ENCODE data around the gene PLCD3. TPM values are rescaled to one million over a fixed set of nuclear protein-coding genes. Genes with fewer than 3 reads are reported as not detected.

Gene PLCD3
- total and polyA plus RNA-seq, 2 of the 13 experiments (the other 11 are each of a cell fraction or from before 2014, with no cell fraction given) = 11.3 to 39.1 TPM

DNA sequence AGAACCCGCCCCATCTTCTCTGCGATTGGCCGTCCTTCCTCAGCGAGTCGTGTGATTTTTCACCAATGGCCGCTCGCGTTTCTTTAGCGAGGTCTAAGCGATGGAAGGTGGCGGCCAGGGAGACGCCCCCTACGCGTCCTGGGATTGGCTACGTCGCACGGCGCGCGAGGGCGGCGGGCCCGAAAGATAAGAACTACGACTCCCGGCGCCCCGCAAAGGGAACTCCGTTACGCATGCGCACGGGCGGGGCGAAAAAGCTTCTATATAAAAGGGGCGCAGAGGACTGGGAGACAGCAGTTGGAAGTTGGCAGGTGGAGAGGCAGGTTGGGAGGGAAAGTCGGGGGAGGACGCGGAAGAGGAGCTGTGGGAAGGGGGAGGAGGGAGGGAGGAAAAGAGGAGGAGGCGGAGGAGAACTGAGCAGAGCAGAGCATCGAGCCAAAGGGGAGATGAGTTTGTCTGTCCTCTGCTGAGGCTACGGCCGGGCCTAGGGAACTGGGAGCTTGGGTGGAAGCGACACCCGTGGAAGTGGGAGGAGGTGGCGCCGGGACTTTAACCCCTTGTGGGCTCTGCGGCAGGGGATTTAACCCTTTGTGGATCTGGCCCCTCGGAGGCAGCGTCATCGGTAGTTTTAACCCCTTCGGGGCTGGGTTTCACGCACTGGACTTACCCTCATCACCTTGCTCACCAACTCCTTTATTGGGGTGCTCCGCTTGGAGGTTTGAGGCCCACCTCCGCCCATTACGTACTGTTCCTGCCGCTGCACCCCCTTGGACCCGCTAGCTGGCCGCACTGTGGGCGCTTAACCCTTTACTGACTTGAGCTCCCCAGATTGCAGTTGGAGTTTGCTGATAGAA, 16.1 kb upstream of the PLCD3 start, which contains the start of gene HEXIM1 (continued):
- TF ChIP-seq, protein P1, sequence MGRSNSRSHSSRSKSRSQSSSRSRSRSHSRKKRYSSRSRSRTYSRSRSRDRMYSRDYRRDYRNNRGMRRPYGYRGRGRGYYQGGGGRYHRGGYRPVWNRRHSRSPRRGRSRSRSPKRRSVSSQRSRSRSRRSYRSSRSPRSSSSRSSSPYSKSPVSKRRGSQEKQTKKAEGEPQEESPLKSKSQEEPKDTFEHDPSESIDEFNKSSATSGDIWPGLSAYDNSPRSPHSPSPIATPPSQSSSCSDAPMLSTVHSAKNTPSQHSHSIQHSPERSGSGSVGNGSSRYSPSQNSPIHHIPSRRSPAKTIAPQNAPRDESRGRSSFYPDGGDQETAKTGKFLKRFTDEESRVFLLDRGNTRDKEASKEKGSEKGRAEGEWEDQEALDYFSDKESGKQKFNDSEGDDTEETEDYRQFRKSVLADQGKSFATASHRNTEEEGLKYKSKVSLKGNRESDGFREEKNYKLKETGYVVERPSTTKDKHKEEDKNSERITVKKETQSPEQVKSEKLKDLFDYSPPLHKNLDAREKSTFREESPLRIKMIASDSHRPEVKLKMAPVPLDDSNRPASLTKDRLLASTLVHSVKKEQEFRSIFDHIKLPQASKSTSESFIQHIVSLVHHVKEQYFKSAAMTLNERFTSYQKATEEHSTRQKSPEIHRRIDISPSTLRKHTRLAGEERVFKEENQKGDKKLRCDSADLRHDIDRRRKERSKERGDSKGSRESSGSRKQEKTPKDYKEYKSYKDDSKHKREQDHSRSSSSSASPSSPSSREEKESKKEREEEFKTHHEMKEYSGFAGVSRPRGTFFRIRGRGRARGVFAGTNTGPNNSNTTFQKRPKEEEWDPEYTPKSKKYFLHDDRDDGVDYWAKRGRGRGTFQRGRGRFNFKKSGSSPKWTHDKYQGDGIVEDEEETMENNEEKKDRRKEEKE (IDR thresholded peaks at IDR 0.05) = no peak
- TF ChIP-seq, protein P2, sequence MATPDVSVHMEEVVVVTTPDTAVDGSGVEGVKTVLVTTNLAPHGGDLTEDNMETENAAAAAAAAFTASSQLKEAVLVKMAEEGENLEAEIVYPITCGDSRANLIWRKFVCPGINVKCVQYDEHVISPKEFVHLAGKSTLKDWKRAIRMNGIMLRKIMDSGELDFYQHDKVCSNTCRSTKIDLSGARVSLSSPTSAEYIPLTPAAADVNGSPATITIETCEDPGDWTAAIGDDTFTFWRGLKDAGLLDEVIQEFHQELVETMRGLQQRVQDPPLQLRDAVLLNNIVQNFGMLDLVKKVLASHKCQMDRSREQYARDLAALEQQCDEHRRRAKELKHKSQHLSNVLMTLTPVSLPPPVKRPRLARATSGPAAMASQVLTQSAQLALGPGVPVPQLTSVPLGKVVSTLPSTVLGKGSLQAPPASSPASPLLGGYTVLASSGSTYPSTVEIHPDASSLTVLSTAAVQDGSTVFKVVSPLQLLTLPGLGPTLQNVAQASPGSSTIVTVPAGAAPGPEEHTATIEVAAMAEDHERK (CRISPR knock-in tag; IDR thresholded peaks at IDR 0.05; ENCODE audit: low read depth) = peak; percentile 97
- TF ChIP-seq TRIM24 (CRISPR knock-in tag; IDR thresholded peaks at IDR 0.05) (no peak), TARDBP (CRISPR knock-in tag; IDR thresholded peaks at IDR 0.05) (peak; percentile 55; the same call in 1 of the 2 replicates), THYN1 (CRISPR knock-in tag; IDR thresholded peaks at IDR 0.05; ENCODE audit: borderline replicate concordance, low read depth) (peak; percentile 81; the same call in 1 of the 2 replicates), CREB1 (IDR thresholded peaks at IDR 0.05) (peak; percentile 85), CREB1 (CRISPR knock-in tag; IDR thresholded peaks at IDR 0.05) (peak; percentile 93), NCOR1 (IDR thresholded peaks at IDR 0.05; ENCODE audit: borderline replicate concordance, low read length) (no peak), ZNF121 (CRISPR knock-in tag; IDR thresholded peaks at IDR 0.05) (peak; percentile 66; the same call in 1 of the 2 replicates), CAMTA2 (CRISPR knock-in tag; IDR thresholded peaks at IDR 0.05; ENCODE audit: borderline replicate concordance) (no peak; the same call in 1 of the 2 replicates), ZNF24 (IDR thresholded peaks at IDR 0.05) (peak; percentile 63; the same call in 1 of the 2 replicates), HOXA7 (CRISPR knock-in tag; IDR thresholded peaks at IDR 0.05) (peak; percentile 45; the same call in 1 of the 2 replicates), KAT7 (CRISPR knock-in tag; IDR thresholded peaks at IDR 0.05; ENCODE audit: borderline replicate concordance) (peak; percentile 86; the same call in 1 of the 2 replicates), ZNF207 (IDR thresholded peaks at IDR 0.05; ENCODE audit: borderline replicate concordance) (no peak), ZNF816 (CRISPR knock-in tag; IDR thresholded peaks at IDR 0.05; ENCODE audit: borderline replicate concordance) (peak; percentile 91; the same call in 1 of the 2 replicates), TCF12 (IDR thresholded peaks at IDR 0.05) (no peak), TCF12 (CRISPR knock-in tag; IDR thresholded peaks at IDR 0.05) (peak; percentile 94), ZNF562 (CRISPR knock-in tag; IDR thresholded peaks at IDR 0.05; ENCODE audit: borderline replicate concordance) (no peak), ZFP36L1 (CRISPR knock-in tag; IDR thresholded peaks at IDR 0.05) (no peak; the same call in 1 of the 2 replicates), EED (CRISPR knock-in tag; IDR thresholded peaks at IDR 0.05) (peak; percentile 56; the same call in 1 of the 2 replicates)
- TF ChIP-seq, protein P3, sequence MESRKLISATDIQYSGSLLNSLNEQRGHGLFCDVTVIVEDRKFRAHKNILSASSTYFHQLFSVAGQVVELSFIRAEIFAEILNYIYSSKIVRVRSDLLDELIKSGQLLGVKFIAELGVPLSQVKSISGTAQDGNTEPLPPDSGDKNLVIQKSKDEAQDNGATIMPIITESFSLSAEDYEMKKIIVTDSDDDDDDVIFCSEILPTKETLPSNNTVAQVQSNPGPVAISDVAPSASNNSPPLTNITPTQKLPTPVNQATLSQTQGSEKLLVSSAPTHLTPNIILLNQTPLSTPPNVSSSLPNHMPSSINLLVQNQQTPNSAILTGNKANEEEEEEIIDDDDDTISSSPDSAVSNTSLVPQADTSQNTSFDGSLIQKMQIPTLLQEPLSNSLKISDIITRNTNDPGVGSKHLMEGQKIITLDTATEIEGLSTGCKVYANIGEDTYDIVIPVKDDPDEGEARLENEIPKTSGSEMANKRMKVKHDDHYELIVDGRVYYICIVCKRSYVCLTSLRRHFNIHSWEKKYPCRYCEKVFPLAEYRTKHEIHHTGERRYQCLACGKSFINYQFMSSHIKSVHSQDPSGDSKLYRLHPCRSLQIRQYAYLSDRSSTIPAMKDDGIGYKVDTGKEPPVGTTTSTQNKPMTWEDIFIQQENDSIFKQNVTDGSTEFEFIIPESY (CRISPR knock-in tag; IDR thresholded peaks at IDR 0.05) = 0 out of 2 replicates have a peak, but pooled peaks have one; percentile 26
